PC-3 (cell line): ENCODE measurements around the gene VTA1.
"Not testable (repeated sequence)": the region's sequence is repeated elsewhere in the genome, so short reads cannot be mapped to it uniquely, and the experiment has no call there.

ENCODE experiments used
- EZH2 ChIP-seq: fragments of 300-600 bp; sonication (generic); IDR thresholded peaks from one replicate; pipeline ENCODE4 v1.6.1; 2017; ENCODE audit warnings: antibody characterized with exemption, mild to moderate bottlenecking, low read length; ENCODE audit not compliant: unreplicated experiment
- EZH2phosphoT487 ChIP-seq: fragments of 300-600 bp; sonication (generic); IDR thresholded peaks from 2 replicates; pipeline ENCODE4 v1.6.1; 2018; ENCODE audit warnings: mild to moderate bottlenecking, antibody characterized with exemption, low read length, borderline replicate concordance
- TF ChIP-seq, protein P1 (sequence below): fragments of 300-600 bp; sonication (generic); conservative IDR thresholded peaks from 2 replicates; pipeline ENCODE4 v1.5.1; 2017; ENCODE audit warnings: antibody characterized with exemption, low read depth, mild to moderate bottlenecking, low read length

DNA sequence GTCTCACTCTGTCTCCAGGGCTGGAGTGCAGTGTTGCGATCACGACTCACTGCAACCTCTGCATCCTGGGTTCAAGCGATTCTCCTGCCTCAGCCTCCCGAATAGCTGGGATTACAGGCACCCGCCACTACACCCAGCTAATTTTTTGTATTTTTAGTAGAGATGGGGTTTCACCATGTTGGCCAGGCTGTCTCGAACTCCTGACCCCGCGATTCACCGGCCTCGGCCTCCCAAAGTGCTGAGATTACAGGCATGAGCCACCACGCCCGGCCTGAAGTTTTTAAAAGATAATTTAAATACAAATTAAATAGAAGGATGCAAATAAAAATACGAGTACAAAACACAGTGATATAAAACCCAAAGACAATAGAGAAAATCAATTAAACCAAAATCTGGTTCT, 5.5 kb upstream of the VTA1 start:
- TF ChIP-seq, protein P1, sequence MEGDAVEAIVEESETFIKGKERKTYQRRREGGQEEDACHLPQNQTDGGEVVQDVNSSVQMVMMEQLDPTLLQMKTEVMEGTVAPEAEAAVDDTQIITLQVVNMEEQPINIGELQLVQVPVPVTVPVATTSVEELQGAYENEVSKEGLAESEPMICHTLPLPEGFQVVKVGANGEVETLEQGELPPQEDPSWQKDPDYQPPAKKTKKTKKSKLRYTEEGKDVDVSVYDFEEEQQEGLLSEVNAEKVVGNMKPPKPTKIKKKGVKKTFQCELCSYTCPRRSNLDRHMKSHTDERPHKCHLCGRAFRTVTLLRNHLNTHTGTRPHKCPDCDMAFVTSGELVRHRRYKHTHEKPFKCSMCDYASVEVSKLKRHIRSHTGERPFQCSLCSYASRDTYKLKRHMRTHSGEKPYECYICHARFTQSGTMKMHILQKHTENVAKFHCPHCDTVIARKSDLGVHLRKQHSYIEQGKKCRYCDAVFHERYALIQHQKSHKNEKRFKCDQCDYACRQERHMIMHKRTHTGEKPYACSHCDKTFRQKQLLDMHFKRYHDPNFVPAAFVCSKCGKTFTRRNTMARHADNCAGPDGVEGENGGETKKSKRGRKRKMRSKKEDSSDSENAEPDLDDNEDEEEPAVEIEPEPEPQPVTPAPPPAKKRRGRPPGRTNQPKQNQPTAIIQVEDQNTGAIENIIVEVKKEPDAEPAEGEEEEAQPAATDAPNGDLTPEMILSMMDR, result not testable (repeated sequence)
- not testable (repeated sequence) for TF ChIP-seq EZH2, EZH2phosphoT487
